EL (cell line): ENCODE measurements around the gene ZNF236.

Experiments used
- DNase-seq: peaks from one replicate; pipeline ENCODE4 v3.0.0-alpha.2; 2016

Gene ZNF236

GRCh38 chr18:76866666-76867065, 44.3 kb downstream of the ZNF236 start:
- DNase-seq = no peak

- DNase-seq = no peak
Measured at GRCh38 chr18:76873311-76873710, 51.0 kb downstream of the ZNF236 start.

- DNase-seq = no peak
Measured at GRCh38 chr18:76873713-76874112, 51.4 kb downstream of the ZNF236 start.

GRCh38 chr18:76874642-76875389, 52.5 kb downstream of the ZNF236 start:
- DNase-seq = no peak

- DNase-seq = peak; percentile 21
Measured at GRCh38 chr18:76875390-76876325, 53.3 kb downstream of the ZNF236 start.

- no peak for DNase-seq
Measured at GRCh38 chr18:76878426-76878825, 56.1 kb downstream of the ZNF236 start.

- DNase-seq = no peak
Measured at GRCh38 chr18:76880026-76880425, 57.7 kb downstream of the ZNF236 start.

GRCh38 chr18:76881744-76882143, 59.4 kb downstream of the ZNF236 start:
- no peak for DNase-seq

- no peak for DNase-seq
Measured at GRCh38 chr18:76882146-76882545, 59.8 kb downstream of the ZNF236 start.

GRCh38 chr18:76885001-76885400, 62.6 kb downstream of the ZNF236 start:
- DNase-seq = no peak

GRCh38 chr18:76886112-76886511, 63.8 kb downstream of the ZNF236 start:
- DNase-seq = no peak

GRCh38 chr18:76889091-76889699, 66.8 kb downstream of the ZNF236 start:
- no peak for DNase-seq

GRCh38 chr18:76892832-76893231, 70.5 kb downstream of the ZNF236 start:
- no peak for DNase-seq

- DNase-seq = no peak
Measured at GRCh38 chr18:76894566-76895346, 72.4 kb downstream of the ZNF236 start.

GRCh38 chr18:76895498-76895897, 73.1 kb downstream of the ZNF236 start:
- DNase-seq = no peak

GRCh38 chr18:76896677-76897076, 74.3 kb downstream of the ZNF236 start:
- no peak for DNase-seq

- no peak for DNase-seq
Measured at GRCh38 chr18:76897257-76897656, 74.9 kb downstream of the ZNF236 start.

- no peak for DNase-seq
Measured at GRCh38 chr18:76903386-76903785, 81.0 kb downstream of the ZNF236 start.

- DNase-seq = no peak
Measured at GRCh38 chr18:76905821-76906220, 83.5 kb downstream of the ZNF236 start.

GRCh38 chr18:76908277-76908676, 85.9 kb downstream of the ZNF236 start:
- no peak for DNase-seq

GRCh38 chr18:76909439-76909838, 87.1 kb downstream of the ZNF236 start:
- no peak for DNase-seq

- DNase-seq = no peak
Measured at GRCh38 chr18:76911440-76911839, 89.1 kb downstream of the ZNF236 start.

GRCh38 chr18:76913583-76913982, 91.2 kb downstream of the ZNF236 start:
- no peak for DNase-seq
